HUES48 (cell line): Measurements from ENCODE around the gene VGLL2.

Source experiments
- H3K27ac ChIP-seq: one replicate; pipeline ENCODE4 v1.7.0; 2013; ENCODE audit warnings: low read depth, low read length, inconsistent platforms
- H3K27me3 ChIP-seq: 2 replicates; pipeline ENCODE4 v1.6.1; 2013; ENCODE audit warnings: mild to moderate bottlenecking, low read length; ENCODE audit not compliant: control insufficient read depth, insufficient read depth
- H3K36me3 ChIP-seq: 2 replicates; pipeline ENCODE4 v1.6.1; 2013; ENCODE audit warnings: low read length; ENCODE audit not compliant: control insufficient read depth, insufficient read depth
- H3K4me1 ChIP-seq: 2 replicates; pipeline ENCODE4 v1.6.1; 2013; ENCODE audit warnings: mild to moderate bottlenecking, low read length; ENCODE audit not compliant: control insufficient read depth, insufficient read depth
- H3K4me3 ChIP-seq: 2 replicates; pipeline ENCODE4 v1.5.1; 2013; ENCODE audit warnings: mild to moderate bottlenecking, low read depth, low read length
- H3K9ac ChIP-seq: 2 replicates; pipeline ENCODE4 v1.6.1; 2013; ENCODE audit warnings: mild to moderate bottlenecking, low read depth, low read length, moderate library complexity
- H3K9me3 ChIP-seq: 2 replicates; pipeline ENCODE4 v1.6.1; 2013; ENCODE audit warnings: low read length; ENCODE audit not compliant: control insufficient read depth, insufficient read depth

Gene VGLL2

DNA sequence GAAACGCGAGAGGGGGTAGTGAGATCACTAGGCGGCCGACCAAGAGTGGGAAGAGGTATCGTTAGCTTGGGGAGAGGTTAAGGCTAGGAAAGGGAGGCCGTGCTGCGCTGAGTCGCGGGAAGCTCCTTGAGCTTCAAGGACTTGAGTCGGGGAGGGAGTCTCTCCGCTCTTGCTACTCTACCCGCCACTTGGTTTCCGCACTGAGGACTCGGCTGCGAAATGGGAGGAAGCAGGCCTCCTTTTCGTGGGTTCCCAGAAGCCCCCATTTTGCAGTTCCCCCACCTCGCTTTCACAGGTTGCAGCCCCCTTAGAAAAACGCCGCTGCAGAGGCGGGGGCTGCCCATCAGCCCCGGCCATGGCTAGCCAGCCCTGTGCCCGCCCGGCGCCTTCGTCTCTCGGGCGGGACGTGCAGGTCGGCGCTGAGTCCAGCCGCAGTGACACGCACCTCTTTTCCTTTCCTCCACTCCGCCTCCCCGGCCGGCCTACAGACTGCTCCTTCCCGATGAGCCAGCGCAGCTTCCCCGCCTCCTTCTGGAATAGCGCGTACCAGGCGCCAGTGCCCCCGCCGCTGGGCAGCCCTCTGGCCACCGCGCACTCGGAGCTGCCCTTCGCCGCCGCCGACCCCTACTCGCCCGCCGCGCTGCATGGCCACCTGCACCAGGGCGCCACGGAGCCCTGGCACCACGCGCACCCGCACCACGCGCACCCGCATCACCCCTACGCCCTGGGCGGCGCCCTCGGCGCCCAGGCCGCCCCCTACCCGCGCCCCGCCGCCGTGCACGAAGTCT lies 4.9 kb downstream of the VGLL2 start:
- Histone ChIP-seq H3K36me3 (no peaks in the 10 kb centered on the region), H3K4me1 (peaks cover 30% of the 10 kb centered on the region), H3K9me3 (no peaks in the 10 kb centered on the region), H3K4me3 (peak overlapping the region; percentile 67), H3K9ac (no peak overlapping the region), H3K27ac (no peak overlapping the region), H3K27me3 (peaks cover 100% of the 10 kb centered on the region)

- H3K27me3 ChIP-seq = peaks cover 99% of the 10 kb centered on the region
- H3K4me1 ChIP-seq = peaks cover 30% of the 10 kb centered on the region
- H3K36me3 ChIP-seq = no peaks in the 10 kb centered on the region
- no peak overlapping the region for H3K27ac ChIP-seq
- no peaks in the 10 kb centered on the region for H3K9me3 ChIP-seq
- peak overlapping the region; percentile 67 for H3K4me3 ChIP-seq
- H3K9ac ChIP-seq = no peak overlapping the region
Measured at GRCh38 chr6:117270843-117271507, 5.6 kb downstream of the VGLL2 start.

GRCh38 chr6:117272032-117272866 lies 6.9 kb downstream of the VGLL2 start:
- no peak overlapping the region for H3K9ac ChIP-seq
- H3K27me3 ChIP-seq = peaks cover 87% of the 10 kb centered on the region
- H3K9me3 ChIP-seq = no peaks in the 10 kb centered on the region
- H3K4me3 ChIP-seq = peak overlapping the region; percentile 29; the same call in 1 of the 2 replicates
- H3K36me3 ChIP-seq = no peaks in the 10 kb centered on the region
- H3K27ac ChIP-seq = no peak overlapping the region
- peaks cover 23% of the 10 kb centered on the region for H3K4me1 ChIP-seq

DNA sequence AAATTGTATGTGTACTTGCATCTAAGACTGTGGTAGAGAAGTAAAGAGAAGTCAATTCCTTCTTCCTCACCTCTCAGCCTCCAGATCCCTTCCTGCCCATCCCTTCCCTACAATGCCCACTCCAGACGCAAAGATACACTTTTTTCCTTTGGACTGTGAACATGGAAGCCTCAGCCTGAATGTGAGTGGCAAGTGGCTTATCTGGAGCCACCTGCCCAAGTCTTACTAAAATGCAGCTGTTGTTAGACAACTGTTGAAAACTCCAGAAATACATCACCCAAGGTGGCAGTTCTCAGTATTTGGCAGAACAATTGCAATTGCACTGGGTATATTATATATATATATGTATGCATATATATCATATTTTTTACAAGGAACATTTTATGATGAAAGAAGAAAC lies 7.5 kb downstream of the VGLL2 start:
- no peaks in the 10 kb centered on the region for H3K9me3 ChIP-seq
- peaks cover 21% of the 10 kb centered on the region for H3K4me1 ChIP-seq
- H3K9ac ChIP-seq = no peak overlapping the region
- no peak overlapping the region for H3K4me3 ChIP-seq
- peaks cover 81% of the 10 kb centered on the region for H3K27me3 ChIP-seq
- H3K36me3 ChIP-seq = no peaks in the 10 kb centered on the region
- no peak overlapping the region for H3K27ac ChIP-seq

GRCh38 chr6:117275205-117275604 lies 9.8 kb downstream of the VGLL2 start:
- Histone ChIP-seq H3K4me3 (no peak overlapping the region), H3K36me3 (no peaks in the 10 kb centered on the region), H3K9me3 (no peaks in the 10 kb centered on the region), H3K4me1 (0 out of 2 replicates have a peak, but pooled peaks cover 11% of the 10 kb centered on the region), H3K27ac (no peak overlapping the region), H3K27me3 (peaks cover 58% of the 10 kb centered on the region), H3K9ac (no peak overlapping the region)

GRCh38 chr6:117275711-117276110 lies 10.4 kb downstream of the VGLL2 start:
- Histone ChIP-seq H3K27ac (no peak overlapping the region), H3K36me3 (no peaks in the 10 kb centered on the region), H3K4me1 (0 out of 2 replicates have a peak, but pooled peaks cover 11% of the 10 kb centered on the region), H3K9ac (no peak overlapping the region), H3K9me3 (no peaks in the 10 kb centered on the region), H3K4me3 (no peak overlapping the region), H3K27me3 (peaks cover 53% of the 10 kb centered on the region)

- H3K36me3 ChIP-seq = no peaks in the 10 kb centered on the region
- H3K4me1 ChIP-seq = 0 out of 2 replicates have a peak, but pooled peaks cover 5% of the 10 kb centered on the region
- H3K4me3 ChIP-seq = no peak overlapping the region
- no peak overlapping the region for H3K9ac ChIP-seq
- no peak overlapping the region for H3K27ac ChIP-seq
- H3K27me3 ChIP-seq = peaks cover 41% of the 10 kb centered on the region
- no peaks in the 10 kb centered on the region for H3K9me3 ChIP-seq
Measured at GRCh38 chr6:117276778-117277316, 11.5 kb downstream of the VGLL2 start.

- H3K27me3 ChIP-seq = peaks cover 1% of the 10 kb centered on the region; the same call in 1 of the 2 replicates
- no peaks in the 10 kb centered on the region for H3K36me3 ChIP-seq
- no peak overlapping the region for H3K4me3 ChIP-seq
- no peak overlapping the region for H3K27ac ChIP-seq
- no peaks in the 10 kb centered on the region for H3K9me3 ChIP-seq
- no peak overlapping the region for H3K9ac ChIP-seq
- no peaks in the 10 kb centered on the region for H3K4me1 ChIP-seq
Measured at GRCh38 chr6:117280922-117281321, 15.6 kb downstream of the VGLL2 start.

DNA sequence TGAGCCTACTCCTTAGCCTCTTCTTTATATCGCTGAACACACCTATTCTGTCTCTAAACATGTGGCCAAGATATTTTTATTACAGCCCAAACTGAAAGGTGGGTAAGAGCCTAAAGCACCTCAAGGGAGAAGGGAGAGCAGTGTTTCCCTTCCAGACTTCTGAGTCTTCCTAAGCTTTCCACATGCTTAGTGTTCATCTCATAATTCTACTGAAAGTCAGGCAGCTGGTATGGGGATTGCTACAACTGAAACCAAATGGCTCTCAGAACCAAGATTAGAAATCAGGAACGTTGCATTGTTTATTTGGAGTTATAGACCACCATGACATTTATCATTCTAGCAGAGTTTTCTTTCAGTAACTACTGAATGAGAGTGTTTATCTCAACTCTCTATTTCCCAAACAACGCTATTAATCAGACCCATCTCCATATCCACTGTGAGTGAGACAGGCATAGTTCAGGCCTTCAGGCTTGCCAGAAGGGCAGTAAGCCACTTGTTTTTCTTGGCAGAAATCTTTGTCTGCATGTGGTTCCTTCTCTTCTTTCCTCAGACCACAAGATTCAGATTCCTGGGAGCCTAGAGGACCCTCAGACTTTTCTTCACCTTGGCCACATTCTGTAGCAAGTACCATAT lies 22.8 kb downstream of the VGLL2 start:
- H3K9me3 ChIP-seq = no peaks in the 10 kb centered on the region
- no peaks in the 10 kb centered on the region for H3K36me3 ChIP-seq
- no peaks in the 10 kb centered on the region for H3K27me3 ChIP-seq
- H3K9ac ChIP-seq = no peak overlapping the region
- no peak overlapping the region for H3K4me3 ChIP-seq
- no peak overlapping the region for H3K27ac ChIP-seq
- no peaks in the 10 kb centered on the region for H3K4me1 ChIP-seq

- no peak overlapping the region for H3K27ac ChIP-seq
- no peaks in the 10 kb centered on the region for H3K36me3 ChIP-seq
- H3K27me3 ChIP-seq = no peaks in the 10 kb centered on the region
- no peaks in the 10 kb centered on the region for H3K4me1 ChIP-seq
- H3K9ac ChIP-seq = no peak overlapping the region
- H3K4me3 ChIP-seq = no peak overlapping the region
- no peaks in the 10 kb centered on the region for H3K9me3 ChIP-seq
Measured at GRCh38 chr6:117290173-117290846, 25.0 kb downstream of the VGLL2 start.
